ENCODE results near the gene MEOX1. TPM values are rescaled to one million over a fixed set of nuclear protein-coding genes. Genes with fewer than 3 reads are reported as not detected.

The MEOX1 gene
- polyA plus RNA-seq, 1 donor, result 10.1 TPM

GRCh38 chr17:43652124-43652480, 9.6 kb downstream of the MEOX1 start:
- DNase-seq, result no peak

GRCh38 chr17:43650471-43650870, 11.3 kb downstream of the MEOX1 start:
- no peak for DNase-seq

- no peak for DNase-seq
Measured at GRCh38 chr17:43648916-43649315, 12.8 kb downstream of the MEOX1 start.

GRCh38 chr17:43645765-43646481, 15.8 kb downstream of the MEOX1 start:
- DNase-seq, result peak; percentile 85

GRCh38 chr17:43645450-43645764, 16.3 kb downstream of the MEOX1 start:
- no peak for DNase-seq

- no peak for DNase-seq
Measured at GRCh38 chr17:43644081-43644480, 17.6 kb downstream of the MEOX1 start.

- no peak for DNase-seq
Measured at GRCh38 chr17:43641416-43641815, 20.3 kb downstream of the MEOX1 start.

- DNase-seq, result peak; percentile 61
Measured at GRCh38 chr17:43640491-43641252, 21.1 kb downstream of the MEOX1 start.

GRCh38 chr17:43637563-43638323, 24.0 kb downstream of the MEOX1 start:
- no peak for DNase-seq

GRCh38 chr17:43636426-43636825, 25.3 kb downstream of the MEOX1 start:
- DNase-seq, result no peak

- DNase-seq, result no peak
Measured at GRCh38 chr17:43634591-43635125, 27.1 kb downstream of the MEOX1 start.

GRCh38 chr17:43632221-43632620, 29.5 kb downstream of the MEOX1 start:
- no peak for DNase-seq

GRCh38 chr17:43631429-43631828, 30.3 kb downstream of the MEOX1 start:
- DNase-seq, result no peak

GRCh38 chr17:43628089-43628650, 33.6 kb downstream of the MEOX1 start:
- DNase-seq, result no peak

GRCh38 chr17:43627653-43628052, 34.1 kb downstream of the MEOX1 start:
- no peak for DNase-seq

GRCh38 chr17:43626023-43626422, 35.7 kb downstream of the MEOX1 start:
- DNase-seq, result no peak

GRCh38 chr17:43625606-43626005, 36.1 kb downstream of the MEOX1 start:
- no peak for DNase-seq

- DNase-seq, result no peak
Measured at GRCh38 chr17:43620581-43620980, 41.1 kb downstream of the MEOX1 start.

GRCh38 chr17:43620147-43620546, 41.6 kb downstream of the MEOX1 start:
- DNase-seq, result no peak

GRCh38 chr17:43619705-43620104, 42.0 kb downstream of the MEOX1 start:
- no peak for DNase-seq

- no peak for DNase-seq
Measured at GRCh38 chr17:43618276-43618675, 43.4 kb downstream of the MEOX1 start.

GRCh38 chr17:43616852-43617251, 44.9 kb downstream of the MEOX1 start:
- no peak for DNase-seq

- no peak for DNase-seq
Measured at GRCh38 chr17:43616421-43616820, 45.3 kb downstream of the MEOX1 start.

Data from hindlimb muscle (tissue), 1 donor.